ENCODE measurements around the gene COL1A2. TPM values are rescaled to one million over a fixed set of nuclear protein-coding genes. Genes with fewer than 3 reads are reported as not detected.

COL1A2 gene
- polyA plus RNA-seq, 1 donor from 2014 or later: 2.5 TPM

- Histone ChIP-seq H3K4me3 (ENCODE audit: low read length) (no peak overlapping the region), H3K9me2 (ENCODE audit: insufficient read depth, low read length) (no peaks in the 10 kb centered on the region), H3K4me2 (ENCODE audit: low read length) (no peak overlapping the region), H3K27ac (ENCODE audit: low read length) (no peak overlapping the region), H3F3A (ENCODE audit: insufficient read depth, low read length, poor library complexity, severe bottlenecking) (no peaks in the 10 kb centered on the region), H3K79me2 (replicated peaks; ENCODE audit: insufficient read depth, low read length) (no peaks in the 10 kb centered on the region), H3K9ac (ENCODE audit: low read length) (no peak overlapping the region), H3K36me3 (ENCODE audit: insufficient read depth, low read length) (no peaks in the 10 kb centered on the region), H4K20me1 (ENCODE audit: insufficient read depth) (no peaks in the 10 kb centered on the region), H3K27me3 (ENCODE audit: insufficient read depth, low read depth, low read length) (no peaks in the 10 kb centered on the region), H3K9me3 (ENCODE audit: low read length) (no peaks in the 10 kb centered on the region), H2AFZ (ENCODE audit: low read depth, low read length) (no peak overlapping the region)
- TF ChIP-seq RAD21 (conservative IDR thresholded peaks at IDR 0.05) (no peak), EZH2 (IDR thresholded peaks at IDR 0.05; ENCODE audit: borderline replicate concordance, insufficient read depth, low read length, poor library complexity, severe bottlenecking) (no peak), POLR2AphosphoS5 (IDR thresholded peaks at IDR 0.05) (no peak), TAF1 (IDR thresholded peaks at IDR 0.05; ENCODE audit: low read depth) (no peak), CTCF (IDR thresholded peaks at IDR 0.05; ENCODE audit: poor library complexity, severe bottlenecking) (no peak), SMC3 (conservative IDR thresholded peaks at IDR 0.05; ENCODE audit: poor library complexity) (no peak)
Observed at GRCh38 chr7:94357076-94357475, 37.6 kb upstream of the COL1A2 start.

GRCh38 chr7:94360926-94361325 is 33.8 kb upstream of the COL1A2 start:
- no peaks in the 10 kb centered on the region for H3K27me3 ChIP-seq (ENCODE audit: insufficient read depth, low read depth, low read length)
- H3K4me3 ChIP-seq (ENCODE audit: low read length): no peak overlapping the region
- H3K9me3 ChIP-seq (ENCODE audit: low read length): no peaks in the 10 kb centered on the region
- no peak for TF ChIP-seq SMC3 (conservative IDR thresholded peaks at IDR 0.05; ENCODE audit: poor library complexity)
- no peak for TF ChIP-seq RAD21 (conservative IDR thresholded peaks at IDR 0.05)
- no peak for TF ChIP-seq TAF1 (IDR thresholded peaks at IDR 0.05; ENCODE audit: low read depth)
- TF ChIP-seq EP300 (conservative IDR thresholded peaks at IDR 0.05; ENCODE audit: poor library complexity, severe bottlenecking): no peak
- TF ChIP-seq EZH2 (IDR thresholded peaks at IDR 0.05; ENCODE audit: borderline replicate concordance, insufficient read depth, low read length, poor library complexity, severe bottlenecking): no peak
- TF ChIP-seq REST (IDR thresholded peaks at IDR 0.05; ENCODE audit: borderline replicate concordance): no peak
- TF ChIP-seq CTCF (IDR thresholded peaks at IDR 0.05; ENCODE audit: poor library complexity, severe bottlenecking): no peak
- no peak for TF ChIP-seq MXI1 (conservative IDR thresholded peaks at IDR 0.05; ENCODE audit: poor library complexity, severe bottlenecking)
- no peak for TF ChIP-seq POLR2AphosphoS5 (IDR thresholded peaks at IDR 0.05)
- H2AFZ ChIP-seq (ENCODE audit: low read depth, low read length): no peak overlapping the region
- H3F3A ChIP-seq (ENCODE audit: insufficient read depth, low read length, poor library complexity, severe bottlenecking): no peaks in the 10 kb centered on the region
- H3K79me2 ChIP-seq (replicated peaks; ENCODE audit: insufficient read depth, low read length): no peaks in the 10 kb centered on the region
- no peak overlapping the region for H3K9ac ChIP-seq (ENCODE audit: low read length)
- H3K4me2 ChIP-seq (ENCODE audit: low read length): no peak overlapping the region
- H3K27ac ChIP-seq (ENCODE audit: low read length): no peak overlapping the region
- no peaks in the 10 kb centered on the region for H4K20me1 ChIP-seq (ENCODE audit: insufficient read depth)
- no peaks in the 10 kb centered on the region for H3K9me2 ChIP-seq (ENCODE audit: insufficient read depth, low read length)
- no peaks in the 10 kb centered on the region for H3K36me3 ChIP-seq (ENCODE audit: insufficient read depth, low read length)
